Epithelial cell of proximal tubule (primary cell): ENCODE measurements around the gene ZNF619. TPM values are rescaled to one million over a fixed set of nuclear protein-coding genes. Genes with fewer than 3 reads are reported as not detected.

Experiments
- DNase-seq: peaks from one replicate; pipeline ENCODE4 v3.0.0-alpha.2; 2011; ENCODE audit warnings: low read depth
- H3K4me3 ChIP-seq: 2 replicates; pipeline ENCODE4 v1.5.1; 2011; ENCODE audit warnings: low read depth, mild to moderate bottlenecking, low read length
- CTCF ChIP-seq: conservative IDR thresholded peaks from 2 replicates; pipeline ENCODE4 v1.5.1; 2012; ENCODE audit warnings: low read depth, mild to moderate bottlenecking, low read length
- total RNA-seq: library from RNA; depleted of rRNA; stranded (reverse); fragments of >200 nt; gene quantifications from 2 replicates; pipeline ENCODE4 v1.2.3, GENCODE V29; 2015

The ZNF619 gene
- total RNA-seq, result 4.9 and 5.3 TPM in 2 replicates

GRCh38 chr3:40476478-40477470 is at the start of gene ZNF619:
TSS of gene ZNF619 (plus strand) at chr3:40477122. CDS start at chr3:40477980, 858 bp downstream.
- peak; percentile 25 for DNase-seq
- no peak for TF ChIP-seq CTCF
- H3K4me3 ChIP-seq, result peak within 1 kb of the TSS; percentile 73

- H3K4me3 ChIP-seq, result no peak overlapping the region
- no peak for DNase-seq
- peak; percentile 31 for TF ChIP-seq CTCF
Measured at GRCh38 chr3:40432793-40433192, 44.1 kb upstream of the ZNF619 start.

GRCh38 chr3:40437889-40438288 is 39.0 kb upstream of the ZNF619 start:
- H3K4me3 ChIP-seq, result no peak overlapping the region
- no peak for TF ChIP-seq CTCF
- no peak for DNase-seq

GRCh38 chr3:40445062-40445461 is 31.9 kb upstream of the ZNF619 start:
- TF ChIP-seq CTCF, result no peak
- H3K4me3 ChIP-seq, result no peak overlapping the region
- no peak for DNase-seq

- H3K4me3 ChIP-seq, result no peak overlapping the region
- DNase-seq, result no peak
- TF ChIP-seq CTCF, result no peak
Measured at GRCh38 chr3:40445880-40446279, 31.0 kb upstream of the ZNF619 start.

GRCh38 chr3:40450438-40450837 is 26.5 kb upstream of the ZNF619 start:
- no peak for DNase-seq
- TF ChIP-seq CTCF, result no peak
- H3K4me3 ChIP-seq, result no peak overlapping the region
